GM12892 (cell line): Measurements from ENCODE around the gene KCNC4.
A peak's percentile ranks its signal among the peaks of the same experiment; 100 is the strongest.

Experiments used
- DNase-seq: peaks from one replicate; pipeline ENCODE4 v3.0.0; 2011; ENCODE audit not compliant: insufficient read length
- FAIRE-seq: peaks from 2 replicates; lab custom pipeline; 2011; peaks lifted over from hg19 to GRCh38; lab: Jason Lieb, UNC
- POLR2A ChIP-seq: IDR thresholded peaks from 2 replicates; pipeline ENCODE4 v1.6.1; 2011; ENCODE audit warnings: low read depth, low read length, control low read depth
- POLR2AphosphoS5 ChIP-seq: IDR thresholded peaks from 2 replicates; pipeline ENCODE4 v1.6.1; 2011; ENCODE audit warnings: low read depth, low read length, control low read depth
- TAF1 ChIP-seq: IDR thresholded peaks from 2 replicates; pipeline ENCODE4 v1.6.1; 2011; ENCODE audit warnings: low read depth, mild to moderate bottlenecking, control low read depth, low read length, borderline replicate concordance

Gene KCNC4

GRCh38 chr1:110240476-110241210 lies 30.5 kb downstream of the KCNC4 start:
- FAIRE-seq = no peak
- no peak for TF ChIP-seq POLR2A
- TF ChIP-seq TAF1 = no peak
- TF ChIP-seq POLR2AphosphoS5 = no peak
- no peak for DNase-seq

- FAIRE-seq (no peak), DNase-seq (no peak)
- TF ChIP-seq POLR2A (no peak), POLR2AphosphoS5 (no peak), TAF1 (no peak)
These were observed 31.4 kb downstream of the KCNC4 start for GRCh38 chr1:110241516-110241915.

GRCh38 chr1:110242062-110242461 lies 31.9 kb downstream of the KCNC4 start:
- FAIRE-seq (no peak), DNase-seq (no peak)
- TF ChIP-seq POLR2A (no peak), TAF1 (no peak), POLR2AphosphoS5 (no peak)

GRCh38 chr1:110242731-110243130 lies 32.6 kb downstream of the KCNC4 start:
- TF ChIP-seq POLR2A (no peak), POLR2AphosphoS5 (no peak), TAF1 (no peak)
- DNase-seq = no peak
- no peak for FAIRE-seq

- TF ChIP-seq POLR2AphosphoS5 (no peak), TAF1 (no peak), POLR2A (no peak)
- FAIRE-seq (peak; percentile 30), DNase-seq (no peak)
These were observed 33.0 kb downstream of the KCNC4 start for GRCh38 chr1:110243146-110243545.

- TF ChIP-seq TAF1 (no peak), POLR2A (no peak), POLR2AphosphoS5 (no peak)
- FAIRE-seq = peak; percentile 86
- no peak for DNase-seq
These were observed 33.5 kb downstream of the KCNC4 start for GRCh38 chr1:110243574-110243973.

GRCh38 chr1:110245876-110246620 lies 35.9 kb downstream of the KCNC4 start:
- FAIRE-seq = no peak
- TF ChIP-seq POLR2AphosphoS5 (no peak), TAF1 (no peak), POLR2A (no peak)
- DNase-seq = no peak

GRCh38 chr1:110248746-110249145 lies 38.6 kb downstream of the KCNC4 start:
- DNase-seq = no peak
- TF ChIP-seq POLR2AphosphoS5 = no peak
- no peak for TF ChIP-seq TAF1
- no peak for TF ChIP-seq POLR2A
- no peak for FAIRE-seq

- DNase-seq (no peak), FAIRE-seq (no peak)
- TF ChIP-seq POLR2A = no peak
These were observed 39.1 kb downstream of the KCNC4 start for GRCh38 chr1:110249256-110249655.

GRCh38 chr1:110250008-110250407 lies 39.9 kb downstream of the KCNC4 start:
- TF ChIP-seq POLR2AphosphoS5 (no peak), TAF1 (no peak), POLR2A (no peak)
- no peak for FAIRE-seq
- no peak for DNase-seq

- no peak for TF ChIP-seq POLR2AphosphoS5
- no peak for TF ChIP-seq POLR2A
- no peak for DNase-seq
- no peak for FAIRE-seq
These were observed 40.6 kb downstream of the KCNC4 start for GRCh38 chr1:110250749-110251148.

GRCh38 chr1:110253213-110253612 lies 43.1 kb downstream of the KCNC4 start:
- TF ChIP-seq POLR2A (no peak), POLR2AphosphoS5 (no peak), TAF1 (no peak)
- DNase-seq (no peak), FAIRE-seq (no peak)
